Effector CD4-positive, alpha-beta T cell (primary cell): Measurements from ENCODE around the gene CKLF.
"Not testable (repeated sequence)": the region's sequence is repeated elsewhere in the genome, so short reads cannot be mapped to it uniquely, and the experiment has no call there.

ENCODE experiments used
- DNase-seq: peaks from one replicate; pipeline ENCODE4 v3.0.0-alpha.2; 2020

The CKLF gene

GRCh38 chr16:66569827-66570405 is 17.5 kb downstream of the CKLF start:
- no peak for DNase-seq

GRCh38 chr16:66572356-66572755 is 20.0 kb downstream of the CKLF start:
- no peak for DNase-seq

GRCh38 chr16:66574081-66574480 is 21.7 kb downstream of the CKLF start:
- no peak for DNase-seq

- no peak for DNase-seq
Measured at GRCh38 chr16:66574531-66574930, 22.2 kb downstream of the CKLF start.

GRCh38 chr16:66575060-66575459 is 22.7 kb downstream of the CKLF start:
- no peak for DNase-seq

GRCh38 chr16:66576296-66576695 is 23.9 kb downstream of the CKLF start:
- no peak for DNase-seq

DNA sequence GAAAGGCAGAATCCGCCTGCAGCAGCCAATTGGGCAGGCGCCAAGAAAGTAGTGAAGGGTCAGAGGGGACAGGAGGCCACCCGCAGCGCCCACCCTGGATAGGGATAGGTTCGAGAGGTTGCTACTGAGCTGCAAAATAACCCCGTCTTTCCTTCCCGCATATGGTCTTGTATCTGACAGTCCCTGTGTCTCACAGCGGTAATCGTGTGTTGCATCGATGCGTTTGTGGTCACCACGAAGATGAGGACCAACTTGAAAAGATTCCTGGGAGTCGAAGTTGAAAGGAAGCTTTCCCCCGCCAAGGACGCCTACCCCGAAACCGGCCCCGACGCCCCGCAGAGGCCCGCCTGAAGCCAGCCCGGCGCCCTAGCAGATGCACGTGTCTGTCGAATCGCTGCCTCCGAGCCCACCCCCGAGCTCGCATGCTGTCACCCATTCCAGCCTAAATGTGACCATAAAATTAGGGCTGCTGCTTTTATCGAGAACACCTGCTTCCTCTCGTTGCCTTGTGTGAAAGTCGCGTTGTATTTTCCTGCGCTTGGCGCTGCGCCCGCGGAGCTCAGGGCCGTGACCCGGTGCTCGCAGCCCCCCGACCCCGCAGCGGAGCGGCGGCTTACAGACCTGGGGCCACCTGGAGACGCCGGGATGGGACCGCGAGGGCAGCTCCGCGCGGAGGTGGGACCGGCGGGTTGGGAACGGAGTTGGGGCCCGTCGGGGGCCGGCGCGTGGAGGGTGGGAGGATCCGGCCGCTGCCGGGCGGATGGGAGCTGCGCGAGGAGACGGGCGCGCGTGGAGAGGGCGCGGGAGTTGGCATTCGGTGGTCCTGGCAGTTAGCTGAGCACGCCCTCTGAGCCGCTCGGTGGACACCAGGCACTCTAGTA is 26.5 kb downstream of the CKLF start, which contains the start of gene CMTM2:
Gene CMTM2 (plus strand): TSS at position 813 of the 881 bp plus-strand sequence. CDS start 145 bp downstream, outside the sequence.
- DNase-seq: no peak

GRCh38 chr16:66580605-66581209 is 28.3 kb downstream of the CKLF start:
- no peak for DNase-seq

DNA sequence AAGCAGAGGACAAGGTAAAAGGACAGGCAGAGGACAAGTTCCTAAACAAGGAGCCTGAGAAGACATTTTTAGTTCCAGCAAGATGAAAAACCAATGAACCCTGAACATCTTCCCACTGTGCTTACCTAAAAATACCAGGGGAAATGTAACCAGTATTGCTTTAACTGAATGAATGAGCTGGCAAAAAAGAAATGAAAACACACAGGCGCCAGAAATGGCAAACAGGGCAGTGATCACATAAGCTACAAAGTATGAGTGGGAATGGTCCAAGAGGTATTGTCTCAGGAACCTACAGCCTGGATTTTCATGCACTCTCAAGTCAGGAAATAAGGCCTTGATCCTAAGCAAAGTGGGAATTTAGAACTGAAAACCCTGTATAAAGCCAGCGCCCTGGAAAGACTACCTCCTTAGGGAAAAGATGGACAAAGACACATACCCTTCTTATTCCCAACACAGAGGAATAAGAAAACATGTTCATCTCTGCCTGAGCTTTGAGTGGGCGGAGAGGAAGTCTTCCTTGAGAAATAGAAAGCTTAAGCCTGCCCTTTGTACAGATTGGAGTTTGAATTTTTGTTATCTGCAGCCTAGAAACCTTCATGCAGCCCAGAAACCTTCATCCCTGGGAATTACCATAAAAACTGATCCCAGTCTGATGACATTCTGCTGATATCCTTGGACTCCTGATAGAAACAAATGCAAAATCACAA is 29.0 kb downstream of the CKLF start:
- DNase-seq: no peak

DNA sequence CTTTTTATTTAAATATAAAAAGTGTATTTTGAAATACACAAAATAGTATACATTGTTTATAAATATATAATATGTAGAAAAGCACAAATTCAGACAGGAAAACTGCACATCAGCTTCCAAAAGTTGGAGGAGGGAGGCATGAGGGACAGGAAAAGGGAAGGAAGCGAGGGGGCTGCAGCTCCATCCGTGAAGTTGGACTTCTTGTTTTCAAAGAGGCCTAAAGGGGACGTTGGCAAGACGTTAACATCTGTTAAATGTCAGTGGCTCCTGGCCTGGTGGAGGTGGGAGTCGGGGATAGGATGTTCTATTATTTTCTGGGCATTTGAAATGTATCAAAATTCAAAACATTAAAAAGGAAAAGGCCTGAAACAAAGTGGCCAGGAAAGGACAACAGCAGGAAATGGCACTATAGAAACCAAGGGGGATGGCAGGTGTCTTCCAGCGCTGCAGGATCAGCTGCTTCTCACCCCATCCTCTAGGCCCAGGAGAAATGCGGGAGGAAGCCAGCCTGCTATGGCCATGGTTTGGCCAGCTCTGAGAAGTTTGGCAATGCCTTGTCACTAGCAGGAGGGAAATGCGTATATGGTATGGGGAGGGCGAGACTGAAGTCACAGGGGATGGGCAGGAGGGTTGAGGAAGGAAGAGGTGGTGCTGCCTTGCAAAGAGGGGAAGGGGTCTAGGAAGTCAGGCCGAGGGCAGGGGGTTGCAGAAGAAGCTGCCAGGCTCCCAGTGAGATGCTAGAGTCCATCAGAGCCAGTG is 33.3 kb downstream of the CKLF start:
- DNase-seq: no peak

GRCh38 chr16:66587881-66588600 is 35.7 kb downstream of the CKLF start:
- no peak for DNase-seq

GRCh38 chr16:66588981-66589713 is 36.8 kb downstream of the CKLF start:
- DNase-seq: peak; percentile 47

- no peak for DNase-seq
Measured at GRCh38 chr16:66590322-66590721, 37.9 kb downstream of the CKLF start.

GRCh38 chr16:66591018-66591417 is 38.6 kb downstream of the CKLF start:
- DNase-seq: no peak

DNA sequence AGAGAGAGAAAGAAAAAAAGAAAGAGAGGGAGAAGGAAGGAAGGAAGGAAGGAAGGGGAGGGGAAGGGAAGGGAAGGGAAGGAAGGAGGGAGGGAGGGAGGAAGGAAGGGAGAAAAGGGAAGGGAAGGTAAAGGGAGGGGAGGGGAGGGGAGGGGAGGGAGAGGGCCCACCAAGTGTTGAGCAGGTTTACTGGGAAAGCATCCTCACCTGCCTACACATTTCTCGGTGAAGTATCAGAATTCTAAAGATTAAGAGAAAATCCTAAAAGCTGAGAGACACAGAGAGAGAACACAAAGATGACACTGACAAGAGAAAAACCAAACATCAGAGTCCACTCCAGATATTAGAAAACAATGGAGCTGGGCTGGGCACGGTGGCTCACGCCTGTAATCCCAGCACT is 39.9 kb downstream of the CKLF start:
- no peak for DNase-seq

- DNase-seq: no peak
Measured at GRCh38 chr16:66592814-66593213, 40.4 kb downstream of the CKLF start.

- DNase-seq: no peak
Measured at GRCh38 chr16:66594739-66595138, 42.4 kb downstream of the CKLF start.

DNA sequence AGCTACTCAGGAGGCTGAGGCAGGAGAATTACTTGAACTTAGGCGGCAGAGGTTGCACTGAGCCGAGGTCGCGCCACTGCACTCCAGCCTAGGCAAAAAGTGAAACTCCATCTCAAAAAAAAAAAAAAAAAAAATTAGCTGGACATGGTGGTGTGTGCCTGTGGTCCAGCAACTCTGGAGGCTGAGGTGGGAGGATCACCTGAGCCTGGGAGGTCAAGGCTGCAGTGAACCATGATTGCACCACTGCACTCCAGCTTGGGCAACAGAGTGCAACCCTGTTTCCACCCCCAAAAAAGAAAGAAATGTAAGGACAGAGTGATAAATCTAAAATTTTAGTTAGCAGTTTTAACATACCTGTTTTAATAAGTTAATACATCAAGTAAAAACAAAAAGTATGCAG is 44.2 kb downstream of the CKLF start:
- not testable (repeated sequence) for DNase-seq

- DNase-seq: no peak
Measured at GRCh38 chr16:66596986-66597848, 44.8 kb downstream of the CKLF start.

- DNase-seq: no peak
Measured at GRCh38 chr16:66598111-66598510, 45.7 kb downstream of the CKLF start.
